ENCODE results near the gene TMEM196. TPM values are rescaled to one million over a fixed set of nuclear protein-coding genes. Genes with fewer than 3 reads are reported as not detected.

Gene TMEM196
- total and polyA plus RNA-seq, 2 donors from 2014 or later, result 0.06 TPM; not detected in 1

- Histone ChIP-seq H3K27me3 (ENCODE audit: control insufficient read depth, insufficient read depth, low read length) (no peaks in the 10 kb centered on the region), H3K9ac (ENCODE audit: low read length in 3 of 3) (peak within 1 kb of the TSS; percentile 92 to 96 (median 96)), H3K9me3 (ENCODE audit: control insufficient read depth in 2 of 3, insufficient read depth in 1 of 3, low read length in 3 of 3) (no peaks in the 10 kb centered on the region), H3K4me1 (ENCODE audit: control insufficient read depth in 2 of 3, insufficient read depth in 2 of 3, low read depth in 1 of 3, low read length in 3 of 3) (peaks cover 0 to 12% (median 5%) of the 10 kb centered on the region in 3 donors), H3K4me3 (ENCODE audit: low read length in 3 of 3) (peak within 1 kb of the TSS; percentile 96 to 99 (median 99)), H3K27ac (ENCODE audit: low read depth in 2 of 2, low read length in 2 of 2) (peak within 1 kb of the TSS in 1 of 2 donors; percentile 76), H3K36me3 (ENCODE audit: control insufficient read depth in 2 of 3, insufficient read depth in 3 of 3, low read length in 3 of 3) (no peaks in the 10 kb centered on the region)
- TF ChIP-seq CTCF (IDR thresholded peaks at IDR 0.05; ENCODE audit: borderline replicate concordance, extremely low read depth, insufficient read depth), result peak; percentile 91
- DNase-seq (peak; percentile 96 to 98 (median 97)), FAIRE-seq (peak; percentile 95)
- intact Hi-C loops (cut with DNase I), result no loop called here
Observed at GRCh38 chr7:19708397-19709248, 64.8 kb downstream of the TMEM196 start, which contains the start of gene POLR1F. Gene POLR1F, minus strand, starts transcription at chr7:19709037. Its CDS starts 21 bp downstream, at chr7:19709016.

GRCh38 chr7:19707240-19707639, 66.2 kb downstream of the TMEM196 start:
- intact Hi-C loops (cut with DNase I), result no loop called here
- H3K4me3 ChIP-seq (ENCODE audit: low read length in 3 of 3), result peak overlapping the region in 1 of 3 donors; percentile 99
- H3K36me3 ChIP-seq (ENCODE audit: control insufficient read depth in 2 of 3, insufficient read depth in 3 of 3, low read length in 3 of 3), result peaks cover 0 to 2% (median 0%) of the 10 kb centered on the region in 3 donors
- FAIRE-seq, result no peak
- H3K27me3 ChIP-seq (ENCODE audit: control insufficient read depth, insufficient read depth, low read length), result no peaks in the 10 kb centered on the region
- DNase-seq, result peak in 1 of 5 donors; percentile 0
- H3K9me3 ChIP-seq (ENCODE audit: control insufficient read depth in 2 of 3, insufficient read depth in 1 of 3, low read length in 3 of 3), result peaks cover 0 to 1% (median 0%) of the 10 kb centered on the region in 3 donors
- peaks cover 0 to 12% (median 5%) of the 10 kb centered on the region in 3 donors for H3K4me1 ChIP-seq (ENCODE audit: control insufficient read depth in 2 of 3, insufficient read depth in 2 of 3, low read depth in 1 of 3, low read length in 3 of 3)
- no peak for TF ChIP-seq CTCF (IDR thresholded peaks at IDR 0.05; ENCODE audit: borderline replicate concordance, extremely low read depth, insufficient read depth)
- H3K27ac ChIP-seq (ENCODE audit: low read depth in 2 of 2, low read length in 2 of 2), result no peak overlapping the region
- H3K9ac ChIP-seq (ENCODE audit: low read length in 3 of 3), result no peak overlapping the region

- Histone ChIP-seq H3K4me1 (ENCODE audit: control insufficient read depth in 2 of 3, insufficient read depth in 2 of 3, low read depth in 1 of 3, low read length in 3 of 3) (peaks cover 0 to 12% (median 5%) of the 10 kb centered on the region in 3 donors), H3K36me3 (ENCODE audit: control insufficient read depth in 2 of 3, insufficient read depth in 3 of 3, low read length in 3 of 3) (peaks cover 0 to 2% (median 0%) of the 10 kb centered on the region in 3 donors), H3K27me3 (ENCODE audit: control insufficient read depth, insufficient read depth, low read length) (no peaks in the 10 kb centered on the region), H3K4me3 (ENCODE audit: low read length in 3 of 3) (no peak overlapping the region), H3K9ac (ENCODE audit: low read length in 3 of 3) (no peak overlapping the region), H3K27ac (ENCODE audit: low read depth in 2 of 2, low read length in 2 of 2) (no peak overlapping the region), H3K9me3 (ENCODE audit: control insufficient read depth in 2 of 3, insufficient read depth in 1 of 3, low read length in 3 of 3) (peaks cover 0 to 1% (median 0%) of the 10 kb centered on the region in 3 donors)
- intact Hi-C loops (cut with DNase I), result no loop called here
- no peak for TF ChIP-seq CTCF (IDR thresholded peaks at IDR 0.05; ENCODE audit: borderline replicate concordance, extremely low read depth, insufficient read depth)
- no peak for DNase-seq
- no peak for FAIRE-seq
Observed at GRCh38 chr7:19705663-19706062, 67.8 kb downstream of the TMEM196 start.
